HG03280 (cell line): ENCODE measurements around the gene IMMP2L.
"Not testable (repeated sequence)": the region's sequence is repeated elsewhere in the genome, so short reads cannot be mapped to it uniquely, and the experiment has no call there.

Experiments
- ATAC-seq: cut with Tn5 transposase; IDR thresholded peaks from one replicate; pipeline ENCODE4 v1.9.1; 2021; ENCODE audit warnings: mild to moderate bottlenecking, moderate library complexity; ENCODE audit not compliant: unreplicated experiment

Gene IMMP2L

GRCh38 chr7:111510584-111511378 is 51.5 kb downstream of the IMMP2L start:
- ATAC-seq = no peak

DNA sequence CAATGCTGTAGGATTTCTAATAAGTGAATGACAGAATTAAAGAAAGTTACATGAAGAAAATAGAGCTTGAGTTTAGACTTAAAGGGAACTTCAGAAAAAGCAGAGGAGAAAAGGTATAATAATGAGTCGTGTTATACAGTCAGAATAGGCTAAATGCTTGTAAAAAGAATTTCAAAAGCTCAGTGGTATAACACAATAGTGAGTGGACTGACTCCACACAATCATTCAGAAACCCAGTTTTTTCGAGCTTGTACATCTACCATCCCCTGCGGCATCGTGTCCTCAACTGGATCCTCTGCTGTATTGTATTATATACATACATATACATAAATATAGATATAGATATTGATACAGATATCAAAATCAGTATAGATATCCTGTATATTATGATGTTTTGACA is 52.2 kb downstream of the IMMP2L start:
- no peak for ATAC-seq

DNA sequence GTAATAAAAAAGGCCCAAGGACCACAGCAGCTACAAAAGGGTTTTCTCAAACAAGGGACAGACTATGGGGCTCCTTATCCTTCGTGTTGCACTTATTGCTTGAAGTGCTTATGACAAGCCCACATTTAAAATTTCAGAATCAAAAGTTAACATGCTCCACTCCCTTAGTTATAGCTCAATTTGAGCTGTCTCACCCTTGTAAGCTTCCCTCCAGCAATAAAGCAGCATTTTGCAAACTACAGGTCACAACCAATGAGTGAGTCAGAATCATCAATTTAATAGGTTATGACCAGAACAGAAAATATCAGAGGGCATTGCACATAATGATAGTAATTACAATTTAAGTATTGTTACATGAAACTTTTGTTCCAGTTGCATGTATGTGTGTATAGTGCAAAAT is 53.0 kb downstream of the IMMP2L start:
- no peak for ATAC-seq

DNA sequence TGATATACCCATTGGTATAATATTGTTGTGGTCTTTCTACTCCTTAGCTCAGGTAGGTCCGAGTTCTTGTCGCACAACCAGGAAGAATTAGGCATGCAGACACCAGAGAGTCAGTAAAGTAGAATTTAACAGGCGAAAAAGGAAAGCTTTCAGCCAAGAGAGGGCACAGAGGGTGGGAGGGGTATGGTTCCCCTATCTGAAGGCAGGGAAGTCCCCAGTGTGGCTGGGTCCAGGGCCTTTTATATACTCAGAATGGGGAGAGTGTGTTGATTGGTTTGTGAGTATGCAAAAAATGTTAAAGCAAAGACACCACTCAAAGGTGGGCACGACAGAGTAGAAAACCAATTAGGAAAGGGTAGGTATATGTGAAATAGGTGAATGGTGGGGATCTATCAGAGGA is 53.9 kb downstream of the IMMP2L start:
- ATAC-seq = no peak

GRCh38 chr7:111505422-111505821 is 56.9 kb downstream of the IMMP2L start:
- not testable (repeated sequence) for ATAC-seq

GRCh38 chr7:111501799-111502198 is 60.5 kb downstream of the IMMP2L start:
- not testable (repeated sequence) for ATAC-seq

GRCh38 chr7:111499027-111499426 is 63.3 kb downstream of the IMMP2L start:
- ATAC-seq = no peak

DNA sequence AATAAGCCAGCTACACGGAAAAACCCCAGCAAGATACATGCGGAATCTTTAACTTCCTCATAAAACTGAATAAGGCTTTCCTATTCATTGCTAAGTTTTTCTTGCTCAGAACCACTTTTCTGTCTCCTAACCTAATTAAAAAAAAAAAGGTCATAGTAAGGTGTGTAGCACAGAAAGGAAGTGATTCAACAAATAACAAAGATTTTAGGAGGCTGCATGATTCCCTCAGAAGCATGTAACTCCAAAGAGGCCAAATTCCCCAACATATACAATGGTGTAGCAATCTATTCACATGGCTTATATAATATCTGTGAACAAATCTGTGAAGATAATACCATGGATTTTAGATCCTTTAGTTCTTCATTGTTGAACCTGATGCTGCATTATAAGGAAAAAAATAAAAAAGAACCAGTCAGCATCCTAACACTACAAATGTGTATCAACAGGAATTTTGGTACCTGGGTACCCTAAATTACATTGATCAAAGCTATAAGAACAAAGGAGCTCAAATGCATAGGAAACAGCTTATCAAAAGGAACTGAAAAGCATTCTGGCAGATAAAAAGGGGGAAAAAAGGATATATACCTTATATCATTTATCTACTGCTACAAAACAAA is 63.8 kb downstream of the IMMP2L start:
- no peak for ATAC-seq

DNA sequence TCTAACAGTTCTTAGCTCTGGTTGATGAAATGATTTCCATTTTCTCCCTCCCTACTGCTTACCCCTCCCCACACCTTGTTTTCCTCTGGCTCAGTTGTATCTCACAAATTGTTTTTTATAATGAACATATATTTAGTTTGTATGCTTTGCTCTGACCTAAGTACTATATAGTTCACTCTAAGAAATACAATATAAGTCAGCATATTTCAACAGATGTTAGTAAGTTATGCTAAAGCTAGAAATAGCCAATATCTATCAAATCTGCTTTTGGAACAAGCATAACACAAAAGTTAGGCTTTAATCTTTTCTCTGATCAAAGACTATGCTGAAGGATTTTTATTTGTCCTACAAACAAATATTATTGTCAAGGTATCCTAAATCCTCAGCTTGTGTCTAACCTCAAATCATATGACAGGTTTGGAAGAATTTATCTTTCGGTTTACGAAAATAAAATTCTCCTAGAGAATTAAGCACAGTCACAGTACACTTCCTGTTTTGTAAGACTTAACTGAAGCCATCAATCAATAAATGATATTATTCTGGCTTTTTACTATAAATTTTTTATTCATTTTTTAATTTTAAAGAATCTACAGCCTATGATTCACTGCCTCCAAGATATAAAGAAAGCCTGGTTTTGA is 67.0 kb downstream of the IMMP2L start:
- ATAC-seq = no peak

GRCh38 chr7:111492234-111492633 is 70.1 kb downstream of the IMMP2L start:
- ATAC-seq = no peak

DNA sequence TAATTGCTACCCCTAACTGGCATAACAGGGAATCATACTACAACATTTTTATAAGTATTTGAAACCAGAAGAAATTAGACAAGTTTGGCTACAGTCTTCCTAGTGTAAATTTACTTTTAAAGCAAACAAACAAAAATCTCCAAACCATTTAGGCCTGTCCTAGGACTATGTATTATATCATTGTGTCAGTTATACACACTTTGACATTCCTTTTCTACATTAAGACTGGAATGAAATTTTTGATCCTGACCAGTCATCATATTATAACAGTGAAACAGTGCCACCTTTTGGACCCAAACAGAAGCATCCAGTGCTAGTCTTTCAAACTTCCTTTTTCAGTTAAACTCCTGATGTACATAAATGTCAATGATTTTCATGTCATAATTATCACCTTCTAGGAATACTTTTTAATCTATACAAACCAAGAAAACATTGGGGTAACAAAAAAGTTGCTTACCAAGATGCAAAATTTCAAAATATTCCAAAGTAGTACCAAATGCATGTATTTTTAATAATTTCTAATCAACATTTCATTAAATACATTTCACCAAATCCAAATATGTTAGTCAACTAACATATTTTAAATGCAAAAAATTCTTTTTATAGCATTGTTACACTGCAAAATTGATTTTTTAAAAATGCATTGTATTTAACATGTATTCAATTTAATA is 75.7 kb downstream of the IMMP2L start:
- ATAC-seq = no peak

DNA sequence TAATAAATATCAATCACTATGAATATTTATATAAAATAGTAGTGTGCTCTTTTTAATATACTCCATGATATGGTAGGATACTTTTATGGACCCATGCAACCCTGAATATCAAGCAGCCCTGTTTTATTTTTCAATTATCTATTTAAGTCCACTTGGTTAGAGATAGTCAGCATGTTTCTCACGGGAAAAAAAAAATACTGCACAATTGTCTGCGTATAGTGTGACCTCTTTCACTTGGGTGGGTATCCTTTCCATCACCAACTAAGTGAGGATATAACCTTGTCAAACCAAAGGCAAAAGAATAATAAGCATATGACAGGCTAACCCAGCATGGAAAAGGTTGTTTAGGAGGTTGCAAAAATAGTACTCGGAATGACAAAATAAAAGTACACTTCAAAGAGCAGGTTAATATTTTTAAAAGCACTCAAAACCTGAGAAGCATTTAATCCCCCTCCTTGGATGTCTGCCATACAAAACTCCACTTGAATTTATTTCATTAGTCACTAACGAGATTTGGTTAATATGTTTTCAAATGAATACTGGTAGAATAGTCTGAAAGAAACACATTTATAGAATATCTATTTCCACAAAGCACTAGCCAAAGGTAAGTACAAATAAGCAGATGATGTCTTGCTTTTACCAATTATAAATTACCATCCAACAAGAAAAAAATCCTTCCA is 76.5 kb downstream of the IMMP2L start:
- ATAC-seq = no peak

DNA sequence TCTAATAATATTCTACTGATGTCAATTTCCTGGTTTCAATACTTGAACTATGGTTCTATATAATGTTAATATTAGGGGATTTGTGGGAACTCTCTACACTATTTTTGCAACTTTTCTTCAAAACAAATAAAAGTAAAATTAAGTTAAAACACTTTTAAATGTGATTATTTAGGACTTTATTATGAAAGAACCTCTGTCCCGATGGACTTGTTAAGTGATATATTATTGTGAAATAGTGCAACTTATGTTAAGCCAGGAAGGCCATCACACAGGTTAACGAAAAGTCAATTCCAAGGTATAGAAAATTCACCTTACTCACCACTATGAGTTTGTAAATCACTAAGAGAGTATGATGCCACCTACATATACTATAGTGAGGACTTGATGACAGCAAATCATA is 79.2 kb downstream of the IMMP2L start:
- no peak for ATAC-seq

- ATAC-seq = no peak
Measured at GRCh38 chr7:111477462-111478225, 84.6 kb downstream of the IMMP2L start.

DNA sequence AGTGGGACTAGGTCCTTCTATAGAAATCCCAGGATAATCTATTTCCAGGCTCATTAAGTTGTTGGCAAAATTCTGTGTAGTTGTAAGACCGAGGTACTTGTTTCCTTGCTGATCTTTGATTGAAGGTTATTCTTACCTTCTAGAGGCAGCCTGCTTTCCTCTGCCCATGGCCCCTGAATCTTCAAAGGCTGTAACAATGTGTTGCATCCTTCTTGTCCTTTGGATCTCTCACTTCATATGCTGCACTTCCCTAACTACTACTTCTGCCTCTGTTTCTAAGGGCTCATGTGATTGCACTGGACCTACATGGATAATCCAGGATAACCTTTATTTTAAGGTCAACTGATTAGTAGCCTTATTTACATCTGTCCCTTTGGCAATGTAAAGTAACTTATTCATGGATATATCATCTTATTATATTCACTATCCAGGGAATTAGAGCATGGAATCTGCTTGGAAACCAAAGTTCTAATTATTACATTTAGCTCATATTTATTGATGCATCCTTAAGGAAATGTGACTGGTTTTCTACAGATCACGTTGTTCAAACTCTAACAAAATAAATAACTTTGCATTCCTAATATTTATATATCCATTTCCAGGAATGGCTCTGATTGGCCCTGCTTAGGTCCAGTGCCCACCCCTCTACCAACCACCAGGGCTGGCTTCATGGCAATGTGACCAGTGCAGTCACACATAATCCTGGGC is 85.6 kb downstream of the IMMP2L start:
- no peak for ATAC-seq

DNA sequence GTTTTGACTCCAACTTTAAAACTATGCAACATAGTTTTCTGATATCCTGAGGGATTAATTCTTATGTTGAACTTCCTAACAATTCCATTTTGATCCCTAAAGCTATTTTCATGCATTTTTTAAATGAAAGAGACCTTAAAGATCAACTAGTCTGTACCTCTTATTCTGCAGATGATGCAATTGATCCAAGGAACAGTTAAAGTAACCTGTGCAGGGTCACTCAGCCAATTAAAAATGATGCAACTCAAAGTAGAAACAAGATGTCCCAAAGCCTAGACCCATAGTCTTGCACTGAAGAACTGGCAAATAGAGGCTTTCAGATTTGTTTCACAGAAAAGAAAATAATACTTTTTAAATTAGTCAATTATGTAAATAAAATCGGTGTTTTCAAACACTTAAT is 86.3 kb downstream of the IMMP2L start:
- no peak for ATAC-seq

DNA sequence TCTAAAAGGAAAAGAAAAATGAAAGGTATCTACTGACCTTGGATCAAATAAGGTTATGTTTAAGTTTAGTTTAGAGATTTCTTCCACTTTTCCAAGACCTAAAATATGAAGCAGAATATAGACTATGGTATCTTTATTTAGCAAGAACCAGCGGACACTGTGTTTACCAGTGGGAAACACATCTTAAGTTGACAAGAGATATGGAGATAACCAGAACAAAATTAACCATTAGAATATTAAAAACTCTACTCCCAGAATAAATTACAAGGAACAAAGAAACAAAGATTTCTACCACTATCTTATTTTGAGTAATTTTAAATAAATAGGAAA is 86.9 kb downstream of the IMMP2L start:
- no peak for ATAC-seq

DNA sequence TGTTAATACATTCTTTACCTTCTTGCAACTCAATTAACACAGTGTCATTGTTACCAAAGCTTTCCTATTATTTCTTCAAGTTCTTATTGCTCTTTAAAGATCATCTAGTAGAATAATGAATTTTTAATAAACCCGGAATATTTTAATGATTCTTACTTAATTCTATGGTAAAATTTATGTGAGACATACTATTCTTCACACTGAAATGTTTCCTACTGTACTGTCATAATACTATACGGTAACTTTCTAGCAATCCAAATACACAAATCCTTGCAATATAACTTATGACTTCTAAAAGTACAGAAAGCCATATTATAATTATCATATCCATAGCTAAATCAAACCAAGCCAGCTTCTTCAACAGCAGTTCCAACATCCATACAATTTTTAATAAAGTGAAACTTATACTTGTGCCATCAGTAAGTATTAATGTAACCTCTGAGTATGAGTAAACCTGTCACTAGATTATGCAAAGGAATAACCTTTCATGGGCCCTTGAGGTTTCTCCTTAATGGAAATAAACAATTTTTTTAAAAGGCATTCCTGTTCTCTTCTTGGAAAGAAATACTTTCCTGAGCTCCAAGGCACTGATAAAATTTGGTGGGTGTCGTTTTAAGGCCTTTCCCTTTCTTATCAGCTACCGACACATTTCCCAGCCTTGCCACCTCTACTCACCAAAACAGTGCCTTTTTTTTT is 87.4 kb downstream of the IMMP2L start:
- ATAC-seq = no peak
